Measurements from ENCODE around the gene HERPUD1.

The HERPUD1 gene

GRCh38 chr16:56936491-56936890 lies 4.5 kb downstream of the HERPUD1 start:
- DNase-seq, result no peak

GRCh38 chr16:56936950-56937349 lies 5.0 kb downstream of the HERPUD1 start:
- no peak for DNase-seq

DNA sequence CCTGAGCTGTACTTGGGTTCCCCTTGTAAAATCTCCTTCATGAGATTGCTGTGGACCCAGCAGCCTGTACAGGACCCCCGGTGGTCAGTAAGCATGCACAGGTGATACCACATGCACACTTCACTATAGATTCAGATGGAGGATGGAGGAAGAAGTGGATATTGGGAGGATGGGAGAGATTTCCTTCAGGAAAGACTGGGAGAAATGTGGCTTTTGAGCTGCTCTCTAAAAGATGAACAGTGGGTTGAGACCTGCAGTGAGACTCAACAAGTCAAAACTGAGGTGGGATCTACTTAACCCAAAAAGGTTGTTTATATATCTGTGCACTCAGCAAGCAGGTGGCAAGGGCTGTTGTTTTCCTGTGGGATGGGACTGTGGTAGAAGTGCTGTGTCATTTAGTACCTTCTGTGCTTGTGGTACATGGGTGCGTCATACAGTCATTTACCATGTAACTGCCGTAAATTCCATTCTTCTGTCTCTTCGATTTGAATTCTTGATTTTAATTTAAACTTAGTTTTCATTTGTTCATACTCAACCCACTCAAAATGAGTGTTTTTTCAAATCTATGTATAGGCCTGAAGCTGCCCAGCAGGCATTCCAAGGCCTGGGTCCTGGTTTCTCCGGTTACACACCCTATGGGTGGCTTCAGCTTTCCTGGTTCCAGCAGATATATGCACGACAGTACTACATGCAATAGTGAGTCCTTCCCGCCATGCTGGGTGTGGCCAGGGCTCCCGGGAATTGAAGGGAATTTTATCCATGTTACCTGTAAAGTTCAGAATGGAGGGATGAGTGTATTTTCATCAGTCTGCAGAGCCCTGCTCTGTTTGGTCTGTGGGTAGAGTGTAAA lies 6.9 kb downstream of the HERPUD1 start:
- DNase-seq, result no peak

DNA sequence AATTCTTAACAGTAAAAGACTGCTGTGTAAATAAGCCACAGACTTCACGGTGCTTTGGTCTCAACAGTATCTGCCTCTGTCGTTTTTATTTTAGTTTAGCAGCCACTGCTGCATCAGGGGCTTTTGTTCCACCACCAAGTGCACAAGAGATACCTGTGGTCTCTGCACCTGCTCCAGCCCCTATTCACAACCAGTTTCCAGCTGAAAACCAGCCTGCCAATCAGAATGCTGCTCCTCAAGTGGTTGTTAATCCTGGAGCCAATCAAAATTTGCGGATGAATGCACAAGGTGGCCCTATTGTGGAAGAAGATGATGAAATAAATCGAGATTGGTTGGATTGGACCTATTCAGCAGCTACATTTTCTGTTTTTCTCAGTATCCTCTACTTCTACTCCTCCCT lies 7.9 kb downstream of the HERPUD1 start:
- no peak for DNase-seq

- DNase-seq, result no peak
Observed at GRCh38 chr16:56941092-56941491, 9.2 kb downstream of the HERPUD1 start.

GRCh38 chr16:56941856-56942331 lies 10.0 kb downstream of the HERPUD1 start:
- no peak for DNase-seq

- no peak for DNase-seq
Observed at GRCh38 chr16:56943761-56944375, 11.9 kb downstream of the HERPUD1 start.

DNA sequence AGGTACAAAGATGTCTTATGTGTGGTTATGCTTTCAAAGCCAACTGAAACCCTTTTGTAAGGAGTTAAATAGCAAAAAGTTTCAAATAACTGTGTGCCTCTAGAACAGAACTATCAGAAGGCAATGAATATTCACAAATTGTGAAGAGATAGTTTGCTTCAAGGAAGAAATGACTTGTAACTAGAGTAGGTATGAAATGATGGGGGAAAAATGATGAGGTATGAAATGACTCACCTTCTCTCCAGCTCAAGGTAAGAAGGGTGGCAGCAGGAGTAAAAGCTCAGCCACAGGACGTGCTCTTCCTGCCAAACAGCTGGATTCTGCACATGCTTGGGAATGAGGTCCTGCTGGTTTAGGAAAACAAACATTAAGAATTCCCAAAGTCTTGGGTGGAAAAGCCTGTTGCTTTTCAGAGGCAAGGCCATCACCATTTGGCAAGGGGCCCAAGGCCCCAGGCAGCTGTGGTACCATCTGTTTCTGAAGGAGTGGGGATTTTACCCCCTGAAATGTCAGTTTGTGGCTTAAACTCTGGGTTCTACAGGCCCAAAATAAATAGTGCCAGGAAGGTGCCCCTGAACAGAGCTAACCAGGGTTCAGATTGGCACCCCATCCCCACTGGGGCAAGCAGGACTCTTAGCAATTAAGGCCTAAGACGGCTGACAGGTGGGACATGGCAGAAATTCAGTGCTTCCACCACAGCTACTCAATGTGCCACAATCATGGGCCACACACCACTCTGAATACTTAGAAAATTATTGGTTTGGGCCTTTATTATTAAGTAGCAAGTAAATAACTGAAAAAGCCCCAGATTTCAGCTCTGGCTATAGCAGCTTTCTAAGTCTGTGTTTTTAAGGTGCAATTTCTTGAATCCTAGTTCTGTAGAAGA lies 13.3 kb downstream of the HERPUD1 start:
- DNase-seq, result no peak

GRCh38 chr16:56945847-56946527 lies 14.0 kb downstream of the HERPUD1 start:
- DNase-seq, result no peak

GRCh38 chr16:56946767-56947603 lies 15.0 kb downstream of the HERPUD1 start:
- no peak for DNase-seq

DNA sequence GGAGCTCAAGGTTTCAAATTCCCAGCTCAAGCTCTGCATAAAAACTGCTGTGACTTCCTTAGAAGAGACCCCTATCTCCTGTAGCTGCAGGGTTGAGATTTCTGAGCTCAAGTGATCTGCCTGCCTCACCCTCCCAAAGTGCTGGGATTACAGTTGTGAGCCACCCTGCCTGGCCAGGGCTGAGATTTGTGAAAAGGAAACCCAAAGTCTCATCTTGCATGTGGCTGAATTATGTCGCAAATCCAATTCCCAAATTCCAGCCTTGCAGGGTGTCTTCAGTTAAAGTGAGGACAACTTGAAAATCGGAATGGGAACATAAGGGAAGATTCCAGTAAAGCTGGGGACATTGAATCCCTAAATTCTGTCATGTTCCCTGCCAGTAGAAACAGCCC lies 15.7 kb downstream of the HERPUD1 start:
- no peak for DNase-seq

DNA sequence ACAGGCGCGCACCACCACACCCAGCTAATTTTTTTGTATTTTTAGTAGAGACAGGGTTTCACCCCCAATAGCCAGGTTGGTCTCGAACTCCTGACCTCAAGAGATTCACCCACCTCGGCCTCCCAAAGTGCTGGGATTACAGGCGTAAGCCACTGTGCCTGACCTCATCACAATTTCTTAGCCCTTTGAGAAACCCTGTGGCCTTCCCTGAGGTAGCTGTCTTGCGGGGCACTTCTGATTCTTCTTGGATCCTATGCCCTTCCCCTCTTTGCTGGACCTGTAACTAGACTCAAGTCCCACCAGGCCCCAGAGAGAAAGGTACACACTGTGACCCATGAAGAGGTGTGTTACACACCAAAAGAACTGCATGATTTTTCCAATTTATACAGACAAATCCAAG lies 16.3 kb downstream of the HERPUD1 start:
- no peak for DNase-seq

DNA sequence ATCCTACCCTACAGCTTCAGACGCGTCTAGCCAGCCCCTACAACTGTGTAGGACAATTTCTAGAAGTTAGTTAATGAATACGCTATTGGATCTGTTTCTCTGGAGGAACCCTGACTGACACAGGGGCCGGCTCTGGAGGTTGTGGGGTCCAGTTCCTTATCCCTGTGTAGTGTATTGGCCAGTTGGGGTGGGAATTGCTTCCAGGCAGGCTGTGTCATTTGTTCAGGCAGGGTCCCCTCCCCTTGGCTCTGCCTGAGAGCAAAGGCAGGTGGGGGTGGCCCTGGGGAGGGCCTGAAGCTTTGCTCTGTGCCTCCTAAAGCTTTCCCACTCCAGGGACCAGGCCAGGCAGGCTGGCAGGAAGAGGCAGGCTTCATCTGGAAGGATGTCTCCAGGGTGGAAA lies 18.1 kb downstream of the HERPUD1 start:
- no peak for DNase-seq

- no peak for DNase-seq
Observed at GRCh38 chr16:56950455-56950854, 18.5 kb downstream of the HERPUD1 start.

GRCh38 chr16:56950881-56951771 lies 19.2 kb downstream of the HERPUD1 start:
- DNase-seq, result peak; percentile 10

DNA sequence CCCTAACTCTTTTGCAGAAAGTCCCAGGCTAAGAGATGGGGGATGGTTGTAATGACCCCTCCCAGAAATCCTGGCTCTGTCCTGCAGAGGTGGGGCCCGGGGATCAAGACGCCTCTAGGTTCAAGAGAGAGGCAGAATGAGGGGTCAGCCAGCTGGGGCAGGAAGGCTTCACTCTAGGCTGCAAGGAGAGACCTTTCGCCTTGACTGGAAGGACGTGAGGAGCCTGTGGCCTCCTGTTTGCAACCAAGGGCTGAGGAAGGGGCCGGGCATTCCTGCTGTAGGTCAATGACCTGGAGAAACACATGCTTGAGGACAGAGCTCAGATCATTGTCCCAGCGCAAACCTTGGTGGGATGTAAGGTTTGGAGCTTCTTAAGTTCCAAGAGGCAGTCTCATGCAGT lies 21.1 kb downstream of the HERPUD1 start:
- DNase-seq, result no peak

GRCh38 chr16:56956076-56956475 lies 24.1 kb downstream of the HERPUD1 start:
- DNase-seq, result no peak

GRCh38 chr16:56956756-56957155 lies 24.8 kb downstream of the HERPUD1 start:
- no peak for DNase-seq

DNA sequence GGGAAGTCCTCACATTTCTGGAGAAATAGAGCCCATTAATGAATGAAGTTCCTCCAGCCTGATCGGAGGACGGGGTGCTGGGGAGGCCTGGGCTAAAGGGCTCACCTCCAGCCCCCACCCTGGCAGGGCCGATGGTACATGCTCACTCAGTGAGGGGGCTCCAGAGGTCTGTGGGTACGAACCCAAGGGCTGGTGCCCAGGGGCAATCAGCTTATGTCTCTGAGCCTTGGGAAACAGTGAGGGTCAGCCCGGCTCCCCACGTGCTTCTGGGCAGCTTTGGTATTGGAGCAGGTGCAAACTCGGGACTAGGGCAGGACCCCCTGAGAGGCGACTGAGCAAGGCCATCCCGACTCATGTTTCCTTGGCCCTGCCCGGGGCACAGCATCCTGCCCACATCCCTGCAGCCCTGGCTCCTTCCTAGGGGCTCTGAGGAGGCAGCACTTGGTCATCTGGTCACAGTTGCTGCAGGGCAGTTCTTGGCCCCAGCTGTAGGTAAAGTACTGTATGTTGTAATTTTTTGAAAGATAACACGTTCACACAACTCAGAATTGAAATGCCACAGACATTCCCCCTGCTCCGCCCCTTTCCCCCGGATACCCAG lies 28.8 kb downstream of the HERPUD1 start:
- no peak for DNase-seq

- no peak for DNase-seq
Observed at GRCh38 chr16:56961386-56961785, 29.4 kb downstream of the HERPUD1 start.

Measured in effector CD8-positive, alpha-beta T cell (primary cell).